ENCODE measurements around the gene N4BP2.

DNA sequence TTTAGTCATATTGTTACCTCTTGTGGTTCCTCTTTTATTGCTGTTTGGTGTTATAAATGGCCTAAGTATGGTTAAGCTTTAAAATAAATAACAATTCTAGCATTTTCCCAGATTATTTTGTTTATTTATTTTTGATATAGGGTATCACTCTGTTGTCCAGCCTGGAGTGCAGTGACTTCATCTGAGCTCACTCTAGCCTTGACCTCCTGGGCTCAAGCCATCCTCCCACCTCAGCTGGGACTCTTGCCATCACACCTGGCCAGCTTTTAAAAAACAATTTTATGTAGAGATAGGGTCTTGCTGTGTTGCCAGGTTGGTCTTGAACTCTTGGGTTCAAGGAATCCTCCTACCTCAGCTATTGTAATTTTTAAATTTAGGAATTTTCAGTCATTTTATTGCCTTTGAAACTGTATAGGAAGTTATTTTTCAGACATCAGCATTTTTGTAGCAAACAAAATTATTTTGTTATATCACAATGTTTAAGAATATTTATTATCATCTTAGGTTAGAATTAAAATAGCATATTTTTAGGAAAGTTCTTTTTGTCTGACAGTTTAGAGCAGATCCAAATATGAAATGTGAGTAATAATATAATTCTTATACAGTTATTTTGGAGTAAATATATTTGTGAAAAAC is 73.9 kb downstream of the N4BP2 start:
- TF ChIP-seq, protein P1, sequence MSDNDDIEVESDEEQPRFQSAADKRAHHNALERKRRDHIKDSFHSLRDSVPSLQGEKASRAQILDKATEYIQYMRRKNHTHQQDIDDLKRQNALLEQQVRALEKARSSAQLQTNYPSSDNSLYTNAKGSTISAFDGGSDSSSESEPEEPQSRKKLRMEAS (IDR thresholded peaks at IDR 0.05): no peak
- TF ChIP-seq, protein P2, sequence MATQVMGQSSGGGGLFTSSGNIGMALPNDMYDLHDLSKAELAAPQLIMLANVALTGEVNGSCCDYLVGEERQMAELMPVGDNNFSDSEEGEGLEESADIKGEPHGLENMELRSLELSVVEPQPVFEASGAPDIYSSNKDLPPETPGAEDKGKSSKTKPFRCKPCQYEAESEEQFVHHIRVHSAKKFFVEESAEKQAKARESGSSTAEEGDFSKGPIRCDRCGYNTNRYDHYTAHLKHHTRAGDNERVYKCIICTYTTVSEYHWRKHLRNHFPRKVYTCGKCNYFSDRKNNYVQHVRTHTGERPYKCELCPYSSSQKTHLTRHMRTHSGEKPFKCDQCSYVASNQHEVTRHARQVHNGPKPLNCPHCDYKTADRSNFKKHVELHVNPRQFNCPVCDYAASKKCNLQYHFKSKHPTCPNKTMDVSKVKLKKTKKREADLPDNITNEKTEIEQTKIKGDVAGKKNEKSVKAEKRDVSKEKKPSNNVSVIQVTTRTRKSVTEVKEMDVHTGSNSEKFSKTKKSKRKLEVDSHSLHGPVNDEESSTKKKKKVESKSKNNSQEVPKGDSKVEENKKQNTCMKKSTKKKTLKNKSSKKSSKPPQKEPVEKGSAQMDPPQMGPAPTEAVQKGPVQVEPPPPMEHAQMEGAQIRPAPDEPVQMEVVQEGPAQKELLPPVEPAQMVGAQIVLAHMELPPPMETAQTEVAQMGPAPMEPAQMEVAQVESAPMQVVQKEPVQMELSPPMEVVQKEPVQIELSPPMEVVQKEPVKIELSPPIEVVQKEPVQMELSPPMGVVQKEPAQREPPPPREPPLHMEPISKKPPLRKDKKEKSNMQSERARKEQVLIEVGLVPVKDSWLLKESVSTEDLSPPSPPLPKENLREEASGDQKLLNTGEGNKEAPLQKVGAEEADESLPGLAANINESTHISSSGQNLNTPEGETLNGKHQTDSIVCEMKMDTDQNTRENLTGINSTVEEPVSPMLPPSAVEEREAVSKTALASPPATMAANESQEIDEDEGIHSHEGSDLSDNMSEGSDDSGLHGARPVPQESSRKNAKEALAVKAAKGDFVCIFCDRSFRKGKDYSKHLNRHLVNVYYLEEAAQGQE (IDR thresholded peaks at IDR 0.05; ENCODE audit: low read depth): no peak
- TF ChIP-seq EGR1 (IDR thresholded peaks at IDR 0.05): no peak
- TF ChIP-seq YY1 (IDR thresholded peaks at IDR 0.05; ENCODE audit: low read depth): no peak
- no peak for TF ChIP-seq TAF1 (IDR thresholded peaks at IDR 0.05; ENCODE audit: low read depth)

Measured in Ishikawa (cell line).